Endothelial cell of umbilical vein (primary cell): ENCODE measurements around the gene AAGAB.
"Not testable (repeated sequence)": the region's sequence is repeated elsewhere in the genome, so short reads cannot be mapped to it uniquely, and the experiment has no call there.

Source experiments
- EZH2 ChIP-seq: IDR thresholded peaks from 2 replicates; pipeline ENCODE4 v1.6.1; 2012; ENCODE audit warnings: borderline replicate concordance, low read depth, mild to moderate bottlenecking, moderate library complexity, low read length, inconsistent platforms; ENCODE audit not compliant: severe bottlenecking
- FOS ChIP-seq: IDR thresholded peaks from 2 replicates; pipeline ENCODE4 v1.6.1; 2011; ENCODE audit warnings: mild to moderate bottlenecking, low read length, moderate library complexity, borderline replicate concordance; ENCODE audit not compliant: insufficient read depth
- JUN ChIP-seq: IDR thresholded peaks from 2 replicates; pipeline ENCODE4 v1.6.1; 2011; ENCODE audit warnings: borderline replicate concordance, low read depth; ENCODE audit not compliant: insufficient read length, insufficient read depth
- MAX ChIP-seq: IDR thresholded peaks from 2 replicates; pipeline ENCODE4 v1.6.1; 2011; ENCODE audit not compliant: insufficient read depth, insufficient read length
- MYC ChIP-seq: IDR thresholded peaks from one replicate; pipeline ENCODE4 v1.6.1; 2011; ENCODE audit warnings: mild to moderate bottlenecking, low read depth, low read length
- POLR2A ChIP-seq: IDR thresholded peaks from 2 replicates; pipeline ENCODE4 v1.6.1; 2012; ENCODE audit warnings: low read depth, mild to moderate bottlenecking, control low read depth, low read length
- POLR2AphosphoS5 ChIP-seq: IDR thresholded peaks from 2 replicates; pipeline ENCODE4 v1.6.1; 2012; ENCODE audit warnings: low read depth, mild to moderate bottlenecking, control low read depth, low read length, moderate library complexity; ENCODE audit not compliant: insufficient read depth
- TF ChIP-seq, protein P1 (sequence below), 2 donors: IDR thresholded peaks; 1 replicate in 1 of 2; 2 replicates in 1 of 2; pipeline ENCODE4 v1.5.1; 2011; ENCODE audit warnings: low read length in 2 of 2, mild to moderate bottlenecking in 2 of 2, moderate library complexity in 2 of 2, control low read depth in 1 of 2, inconsistent platforms in 1 of 2, low read depth in 1 of 2; ENCODE audit not compliant: insufficient read depth in 1 of 2; ENCODE audit errors: extremely low read depth in 1 of 2

GRCh38 chr15:67286400-67286799 lies 31.9 kb upstream of the AAGAB start:
- not testable (repeated sequence) for TF ChIP-seq POLR2AphosphoS5, POLR2A, EZH2, FOS, MYC, MAX, JUN
- TF ChIP-seq, protein P1, sequence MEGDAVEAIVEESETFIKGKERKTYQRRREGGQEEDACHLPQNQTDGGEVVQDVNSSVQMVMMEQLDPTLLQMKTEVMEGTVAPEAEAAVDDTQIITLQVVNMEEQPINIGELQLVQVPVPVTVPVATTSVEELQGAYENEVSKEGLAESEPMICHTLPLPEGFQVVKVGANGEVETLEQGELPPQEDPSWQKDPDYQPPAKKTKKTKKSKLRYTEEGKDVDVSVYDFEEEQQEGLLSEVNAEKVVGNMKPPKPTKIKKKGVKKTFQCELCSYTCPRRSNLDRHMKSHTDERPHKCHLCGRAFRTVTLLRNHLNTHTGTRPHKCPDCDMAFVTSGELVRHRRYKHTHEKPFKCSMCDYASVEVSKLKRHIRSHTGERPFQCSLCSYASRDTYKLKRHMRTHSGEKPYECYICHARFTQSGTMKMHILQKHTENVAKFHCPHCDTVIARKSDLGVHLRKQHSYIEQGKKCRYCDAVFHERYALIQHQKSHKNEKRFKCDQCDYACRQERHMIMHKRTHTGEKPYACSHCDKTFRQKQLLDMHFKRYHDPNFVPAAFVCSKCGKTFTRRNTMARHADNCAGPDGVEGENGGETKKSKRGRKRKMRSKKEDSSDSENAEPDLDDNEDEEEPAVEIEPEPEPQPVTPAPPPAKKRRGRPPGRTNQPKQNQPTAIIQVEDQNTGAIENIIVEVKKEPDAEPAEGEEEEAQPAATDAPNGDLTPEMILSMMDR (IDR thresholded peaks at IDR 0.05; ENCODE audit: extremely low read depth in 1 of 2, insufficient read depth in 1 of 2, low read depth in 1 of 2, low read length in 2 of 2), result not testable (repeated sequence)
